Colon (tissue), 2 donors: ENCODE results near the gene ABHD17A.

Experiments
- FAIRE-seq: peaks from 2 replicates; lab custom pipeline; 2012; peaks lifted over from hg19 to GRCh38; lab: Jason Lieb, UNC
- donor health status: control.
- donor health status: control.

The ABHD17A gene

GRCh38 chr19:1863638-1864479 is 21.4 kb downstream of the ABHD17A start:
- no peak for FAIRE-seq

- no peak for FAIRE-seq
Observed at GRCh38 chr19:1863328-1863637, 22.0 kb downstream of the ABHD17A start, which contains the start of gene KLF16. TSS of gene KLF16 (minus strand) at chr19:1863579. CDS start at chr19:1863497, 82 bp downstream.

GRCh38 chr19:1862424-1863327 is 22.6 kb downstream of the ABHD17A start:
- no peak for FAIRE-seq

- no peak for FAIRE-seq
Observed at GRCh38 chr19:1862068-1862423, 23.2 kb downstream of the ABHD17A start.

- FAIRE-seq, result no peak
Observed at GRCh38 chr19:1861599-1862031, 23.7 kb downstream of the ABHD17A start.

GRCh38 chr19:1860821-1861598 is 24.3 kb downstream of the ABHD17A start:
- no peak for FAIRE-seq

GRCh38 chr19:1860042-1860775 is 25.1 kb downstream of the ABHD17A start:
- FAIRE-seq, result no peak

- no peak for FAIRE-seq
Observed at GRCh38 chr19:1859331-1859781, 25.9 kb downstream of the ABHD17A start.

GRCh38 chr19:1858412-1859081 is 26.7 kb downstream of the ABHD17A start:
- no peak for FAIRE-seq

GRCh38 chr19:1857648-1858326 is 27.5 kb downstream of the ABHD17A start:
- no peak for FAIRE-seq

- FAIRE-seq, result no peak
Observed at GRCh38 chr19:1856698-1857603, 28.3 kb downstream of the ABHD17A start.

GRCh38 chr19:1856345-1856697 is 29.0 kb downstream of the ABHD17A start:
- FAIRE-seq, result no peak

- no peak for FAIRE-seq
Observed at GRCh38 chr19:1855828-1856255, 29.5 kb downstream of the ABHD17A start.

GRCh38 chr19:1855040-1855827 is 30.1 kb downstream of the ABHD17A start:
- FAIRE-seq, result no peak

- FAIRE-seq, result no peak
Observed at GRCh38 chr19:1854542-1855039, 30.7 kb downstream of the ABHD17A start.

- no peak for FAIRE-seq
Observed at GRCh38 chr19:1854039-1854541, 31.2 kb downstream of the ABHD17A start.

- no peak for FAIRE-seq
Observed at GRCh38 chr19:1853295-1854038, 31.8 kb downstream of the ABHD17A start.
